OCI-LY3 (cell line): ENCODE results near the gene TMC5.

Source experiments
- EZH2phosphoT487 ChIP-seq: fragments of 200-600 bp; shearing (Covaris generic); IDR thresholded peaks from 2 replicates; pipeline ENCODE4 v1.6.1; 2018; ENCODE audit warnings: antibody characterized with exemption, mixed run types, low read depth
- TF ChIP-seq, protein P1 (sequence below): fragments of 200-600, 300-600 bp; sonication (generic); IDR thresholded peaks from 2 replicates; pipeline ENCODE4 v1.5.1; 2014; ENCODE audit warnings: antibody characterized with exemption, low read length, low read depth

GRCh38 chr16:19481296-19481695, 63.6 kb downstream of the TMC5 start:
- TF ChIP-seq, protein P1, sequence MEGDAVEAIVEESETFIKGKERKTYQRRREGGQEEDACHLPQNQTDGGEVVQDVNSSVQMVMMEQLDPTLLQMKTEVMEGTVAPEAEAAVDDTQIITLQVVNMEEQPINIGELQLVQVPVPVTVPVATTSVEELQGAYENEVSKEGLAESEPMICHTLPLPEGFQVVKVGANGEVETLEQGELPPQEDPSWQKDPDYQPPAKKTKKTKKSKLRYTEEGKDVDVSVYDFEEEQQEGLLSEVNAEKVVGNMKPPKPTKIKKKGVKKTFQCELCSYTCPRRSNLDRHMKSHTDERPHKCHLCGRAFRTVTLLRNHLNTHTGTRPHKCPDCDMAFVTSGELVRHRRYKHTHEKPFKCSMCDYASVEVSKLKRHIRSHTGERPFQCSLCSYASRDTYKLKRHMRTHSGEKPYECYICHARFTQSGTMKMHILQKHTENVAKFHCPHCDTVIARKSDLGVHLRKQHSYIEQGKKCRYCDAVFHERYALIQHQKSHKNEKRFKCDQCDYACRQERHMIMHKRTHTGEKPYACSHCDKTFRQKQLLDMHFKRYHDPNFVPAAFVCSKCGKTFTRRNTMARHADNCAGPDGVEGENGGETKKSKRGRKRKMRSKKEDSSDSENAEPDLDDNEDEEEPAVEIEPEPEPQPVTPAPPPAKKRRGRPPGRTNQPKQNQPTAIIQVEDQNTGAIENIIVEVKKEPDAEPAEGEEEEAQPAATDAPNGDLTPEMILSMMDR = no peak
- TF ChIP-seq EZH2phosphoT487 = no peak
